CD4-positive, alpha-beta T cell treated with Interleukin-1 beta for 1 hour (primary cell): Measurements from ENCODE around the gene KIF13A.
A peak's percentile ranks its signal among the peaks of the same experiment; 100 is the strongest.
"Not testable (repeated sequence)": the region's sequence is repeated elsewhere in the genome, so short reads cannot be mapped to it uniquely, and the experiment has no call there.

Experiments used
- DNase-seq, 2 donors: peaks; one replicate each; pipeline ENCODE4 v3.0.0-alpha.2; 2020 to 2022

KIF13A gene

DNA sequence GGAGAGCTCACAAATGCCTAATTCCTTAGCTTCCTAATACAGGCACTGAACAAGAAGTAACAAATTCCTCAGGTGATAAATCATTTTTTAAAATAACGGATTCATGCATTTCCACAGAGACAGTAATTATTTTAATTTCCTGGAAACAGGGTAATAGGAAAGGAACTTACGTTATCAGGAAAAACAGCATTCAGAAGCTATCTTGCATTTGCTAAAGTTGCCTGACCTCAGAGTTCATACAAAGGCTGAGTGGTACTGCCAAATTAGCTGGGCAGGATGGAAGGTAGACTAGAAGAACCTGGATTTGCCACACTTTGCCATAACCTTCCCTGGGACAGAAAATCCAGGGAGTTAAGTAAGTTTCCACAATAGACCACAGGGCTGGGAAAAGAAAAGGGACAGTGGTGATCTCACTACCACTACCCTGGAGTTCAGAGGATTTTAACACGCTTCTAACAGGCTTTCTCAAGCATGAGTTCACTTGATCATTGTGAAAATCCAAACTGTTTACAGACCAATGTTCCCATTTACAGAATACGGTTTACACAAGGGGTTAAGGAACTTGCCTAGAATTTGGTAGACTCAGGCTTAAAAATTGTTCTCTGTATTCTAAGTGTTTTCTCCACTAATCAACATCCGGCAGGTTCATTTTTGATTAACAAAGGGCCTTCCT is 57.0 kb downstream of the KIF13A start:
- DNase-seq: no peak

- DNase-seq: no peak
These were observed 58.7 kb downstream of the KIF13A start for GRCh38 chr6:17928514-17929430.

- DNase-seq: no peak
These were observed 59.7 kb downstream of the KIF13A start for GRCh38 chr6:17927705-17928104.

DNA sequence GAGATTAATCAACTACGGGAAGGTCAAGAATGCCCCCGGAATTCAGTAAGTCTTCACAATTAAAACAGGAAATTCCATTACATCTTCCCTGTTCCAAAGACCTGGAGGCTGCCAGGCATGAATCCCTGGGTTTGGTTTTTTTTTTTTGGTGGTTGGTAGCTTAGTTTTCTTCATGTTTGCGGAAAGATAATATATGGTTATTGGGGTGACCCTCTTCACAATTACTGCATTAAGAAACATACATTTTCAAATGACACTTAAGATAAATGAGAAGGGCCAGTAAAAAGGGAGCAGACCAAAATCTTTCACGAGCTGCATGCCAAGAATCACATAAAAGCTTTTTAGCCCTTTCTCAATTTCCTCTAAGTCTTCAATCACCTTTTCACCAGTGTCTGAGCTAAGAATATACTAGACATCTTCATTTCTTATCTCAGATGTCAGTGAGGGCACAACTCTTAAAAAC is 64.0 kb downstream of the KIF13A start:
- DNase-seq: no peak

- no peak for DNase-seq
These were observed 66.0 kb downstream of the KIF13A start for GRCh38 chr6:17921454-17921853.

DNA sequence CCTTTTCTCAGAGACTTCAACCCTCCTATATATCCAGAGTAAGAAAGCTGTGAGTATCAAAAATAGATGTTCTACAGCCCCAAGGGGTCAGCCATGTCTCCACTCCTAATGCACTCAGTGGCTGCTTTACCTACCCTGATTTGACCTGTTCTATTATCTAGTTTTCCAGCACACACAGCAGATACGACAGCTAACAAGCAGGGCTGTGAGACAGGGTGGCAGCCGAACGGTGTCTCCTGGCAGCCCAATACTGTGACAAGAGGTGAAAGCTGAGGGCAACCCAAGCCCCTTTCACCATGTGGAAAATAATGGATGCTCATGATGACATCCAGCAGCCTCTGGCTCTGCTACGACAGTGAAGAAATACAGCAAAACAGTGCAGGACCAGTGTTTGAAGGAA is 67.9 kb downstream of the KIF13A start:
- DNase-seq: no peak

DNA sequence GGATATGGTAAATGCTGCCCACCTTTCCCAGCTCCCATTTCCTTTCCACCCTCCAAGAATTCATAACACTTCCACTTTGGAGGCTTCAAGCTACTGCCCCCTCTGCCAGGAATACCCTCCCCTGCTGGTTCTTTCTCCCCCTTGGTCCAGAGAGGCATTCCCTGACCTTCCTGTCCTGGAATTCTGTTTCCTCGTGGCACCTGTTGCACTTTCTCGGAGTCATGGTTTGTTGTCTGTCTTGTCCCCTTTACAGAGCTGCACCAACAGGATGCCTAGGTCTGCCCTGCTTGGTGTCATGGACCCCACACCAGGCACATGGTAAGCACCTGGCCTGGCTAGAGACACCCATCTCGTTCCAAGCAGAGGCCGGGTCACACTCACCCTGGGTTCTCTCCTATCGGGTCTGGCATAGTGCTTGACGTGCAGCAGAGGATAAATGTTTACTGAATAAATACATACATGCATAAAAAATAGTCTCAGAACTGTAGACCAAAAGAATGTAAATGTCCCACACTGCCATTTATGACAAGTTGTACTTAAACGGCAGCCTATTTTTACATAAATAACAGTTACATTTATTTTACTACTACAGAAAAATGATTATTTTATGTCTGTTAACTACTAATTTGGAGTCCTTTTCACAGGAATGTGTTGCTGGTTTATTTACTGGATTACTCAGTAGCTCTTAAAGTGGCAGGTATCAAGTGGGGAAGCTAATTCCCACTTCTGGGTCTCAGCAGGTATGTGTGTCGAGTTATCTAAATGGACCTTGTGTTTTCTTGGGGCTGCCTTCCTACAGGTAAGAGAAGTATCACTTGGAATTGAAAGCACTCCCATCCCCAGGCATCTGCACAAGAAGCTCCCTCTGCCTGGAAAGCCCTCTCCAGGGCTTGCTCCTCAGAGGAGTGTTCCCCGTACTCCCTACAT is 69.3 kb downstream of the KIF13A start:
- no peak for DNase-seq

- no peak for DNase-seq
These were observed 72.8 kb downstream of the KIF13A start for GRCh38 chr6:17914651-17915050.

- DNase-seq: no peak
These were observed 74.9 kb downstream of the KIF13A start for GRCh38 chr6:17912521-17912920.

DNA sequence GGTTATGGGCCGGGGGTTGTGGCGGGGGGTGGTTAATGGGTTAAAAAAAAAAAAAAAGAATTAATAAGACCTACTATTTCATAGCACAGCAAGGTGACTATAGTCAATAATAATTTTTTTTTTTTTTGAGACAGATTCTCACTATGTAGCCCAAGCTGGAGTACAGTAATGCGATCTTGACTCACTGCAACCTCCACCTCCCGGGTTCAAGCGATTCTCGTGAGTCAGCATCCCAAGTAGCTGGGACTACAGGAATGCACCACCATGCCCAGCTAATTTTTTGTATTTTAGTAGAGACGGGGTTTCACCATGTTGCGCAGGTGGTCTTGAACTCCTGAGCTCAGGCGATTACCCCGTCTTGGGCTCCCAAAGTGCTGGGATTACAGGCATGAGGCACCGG is 75.8 kb downstream of the KIF13A start:
- DNase-seq: not testable (repeated sequence)

GRCh38 chr6:17910189-17910588 is 77.2 kb downstream of the KIF13A start:
- no peak for DNase-seq

GRCh38 chr6:17908831-17909230 is 78.6 kb downstream of the KIF13A start:
- DNase-seq: no peak

- peak; percentile 17 to 72 for DNase-seq
These were observed 79.8 kb downstream of the KIF13A start for GRCh38 chr6:17907406-17908229.

GRCh38 chr6:17905611-17906592 is 81.5 kb downstream of the KIF13A start:
- no peak for DNase-seq

- DNase-seq: no peak
These were observed 82.8 kb downstream of the KIF13A start for GRCh38 chr6:17904491-17905120.

- no peak for DNase-seq
These were observed 84.5 kb downstream of the KIF13A start for GRCh38 chr6:17902974-17903373.

GRCh38 chr6:17901493-17901892 is 85.9 kb downstream of the KIF13A start:
- no peak for DNase-seq

DNA sequence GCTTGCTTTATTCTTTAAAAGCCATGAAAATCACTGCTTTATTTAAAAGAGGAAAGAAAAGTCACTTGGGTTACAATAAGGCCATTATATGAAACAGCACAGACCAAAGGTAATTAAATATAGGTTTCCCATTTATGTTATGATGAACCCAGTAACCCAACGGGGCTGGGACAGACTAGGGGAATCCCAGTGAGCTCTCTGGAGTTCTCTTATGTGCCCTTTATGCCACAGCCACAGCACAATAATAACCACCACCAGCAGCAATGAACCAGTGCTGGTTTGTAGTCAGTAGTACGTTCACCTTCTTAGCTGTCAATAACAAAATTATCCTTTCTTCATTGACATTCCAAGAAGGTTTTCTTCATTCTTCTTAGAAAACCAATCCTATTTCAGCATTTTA is 87.4 kb downstream of the KIF13A start:
- no peak for DNase-seq

DNA sequence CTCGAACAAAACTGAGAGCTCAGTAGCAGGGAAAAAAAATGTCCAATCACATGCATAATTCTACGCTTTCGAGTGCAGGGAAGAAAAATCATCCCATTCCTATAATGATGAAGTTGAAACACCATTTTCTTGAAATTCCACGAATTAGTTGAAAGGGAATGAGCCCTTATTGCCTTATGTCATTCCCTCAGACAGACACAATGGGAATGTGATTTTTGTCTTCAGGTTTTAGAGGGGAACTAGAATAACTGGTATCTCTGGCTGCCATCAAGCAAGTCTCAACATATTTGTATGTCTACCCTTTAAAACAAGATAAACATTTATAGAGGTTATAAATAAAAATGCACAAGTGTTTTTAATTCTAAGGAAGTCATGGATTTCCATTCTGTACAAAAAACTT is 87.9 kb downstream of the KIF13A start:
- no peak for DNase-seq

DNA sequence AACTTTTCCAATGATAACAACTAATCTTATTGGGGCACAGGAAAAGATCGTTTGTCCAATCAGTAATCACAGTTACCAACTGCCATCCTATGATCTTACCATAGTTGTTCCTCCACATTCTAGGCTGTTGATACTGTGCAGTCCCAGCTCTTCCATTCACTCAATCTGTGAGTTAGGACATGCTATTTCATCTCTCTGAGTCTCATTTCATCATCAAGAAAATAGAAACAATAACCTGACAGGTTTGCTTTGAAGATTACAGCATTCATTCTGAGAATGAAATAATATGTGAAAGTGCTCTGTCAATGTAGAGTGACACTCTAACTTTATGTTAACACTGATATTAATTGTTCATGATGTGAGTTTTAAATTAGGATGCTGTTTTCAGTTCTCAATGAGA is 89.8 kb downstream of the KIF13A start:
- no peak for DNase-seq
